HG03064 (cell line): ENCODE results near the gene PDK1.
"Not testable (repeated sequence)": the region's sequence is repeated elsewhere in the genome, so short reads cannot be mapped to it uniquely, and the experiment has no call there.

Experiments
- ATAC-seq: cut with Tn5 transposase; IDR thresholded peaks from one replicate; pipeline ENCODE4 v1.9.1; 2021; ENCODE audit warnings: low read depth; ENCODE audit not compliant: unreplicated experiment

PDK1 gene

DNA sequence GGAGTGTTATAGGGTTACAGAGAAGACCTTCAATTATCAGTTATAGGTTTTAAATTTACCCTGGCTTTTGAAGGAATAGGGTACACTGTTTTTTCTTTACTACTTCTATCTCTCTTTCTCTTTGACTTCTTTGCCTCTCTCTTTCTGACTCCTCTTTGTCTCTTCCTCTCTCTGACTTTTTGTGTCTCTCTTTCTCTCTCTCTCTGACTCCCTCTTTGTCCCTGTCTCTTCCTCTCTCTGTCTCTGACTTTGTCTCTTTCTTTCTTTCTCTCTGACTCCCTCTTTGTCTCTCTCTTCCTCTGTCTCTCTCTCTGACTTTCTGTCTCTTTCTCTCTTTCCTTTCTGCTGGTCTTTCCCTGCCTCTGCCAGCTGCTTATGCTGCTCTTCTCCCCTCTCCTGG lies 36.3 kb downstream of the PDK1 start:
- not testable (repeated sequence) for ATAC-seq

GRCh38 chr2:172596776-172597175 lies 40.9 kb downstream of the PDK1 start:
- ATAC-seq, result no peak

DNA sequence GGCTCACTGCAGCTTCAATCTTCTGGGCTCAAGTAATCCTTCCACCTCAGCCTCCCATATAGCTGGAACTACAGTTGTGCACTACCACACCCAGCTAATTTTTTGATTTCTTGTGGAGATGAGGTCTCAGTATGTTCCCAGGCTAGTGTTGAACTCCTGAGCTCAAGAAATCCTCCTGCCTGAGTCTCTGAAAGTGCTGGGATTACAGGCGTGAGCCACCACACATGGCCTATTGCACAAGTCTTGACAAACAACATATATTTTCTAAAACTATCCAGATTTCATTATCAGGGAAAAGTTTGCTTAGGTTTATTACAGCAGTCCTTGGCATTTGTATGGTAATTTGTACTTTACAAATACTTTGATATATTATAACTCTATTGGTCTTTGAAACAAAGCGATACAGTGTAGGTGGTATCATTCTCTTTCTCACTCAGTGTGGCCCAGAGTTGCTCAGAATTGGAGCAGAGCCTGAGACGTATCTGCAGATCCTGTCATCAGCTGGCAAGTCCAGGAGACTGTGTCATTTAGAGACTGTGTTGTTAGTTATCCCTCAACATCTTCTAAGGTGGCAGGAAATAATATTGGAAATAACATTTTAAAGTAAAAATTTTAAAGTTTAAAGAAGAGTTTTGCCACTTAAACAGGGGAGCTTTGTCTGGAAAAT lies 41.4 kb downstream of the PDK1 start:
- no peak for ATAC-seq

GRCh38 chr2:172599947-172600346 lies 44.1 kb downstream of the PDK1 start:
- no peak for ATAC-seq

DNA sequence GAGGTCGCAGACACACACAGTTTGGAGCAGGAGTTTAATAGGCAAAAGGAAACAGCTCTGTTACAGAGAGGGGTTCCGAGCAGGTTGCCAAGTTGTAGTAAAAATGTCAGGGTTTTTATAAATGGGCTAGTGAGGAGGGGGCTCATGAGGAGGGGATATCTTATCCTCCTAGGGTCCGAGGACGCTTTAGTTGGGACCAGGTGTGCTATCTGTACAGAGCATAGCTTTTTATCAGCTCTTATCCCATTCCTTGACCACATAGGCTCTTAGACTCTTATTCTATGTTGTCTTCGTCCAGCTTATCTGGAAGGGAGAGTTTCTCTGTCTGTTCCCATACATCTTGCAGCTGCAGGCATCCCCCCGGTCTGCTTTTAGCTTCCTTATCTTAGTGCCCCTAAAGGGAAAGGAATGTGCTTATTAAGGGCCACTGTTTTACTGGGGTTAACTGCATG lies 44.7 kb downstream of the PDK1 start:
- ATAC-seq, result no peak

DNA sequence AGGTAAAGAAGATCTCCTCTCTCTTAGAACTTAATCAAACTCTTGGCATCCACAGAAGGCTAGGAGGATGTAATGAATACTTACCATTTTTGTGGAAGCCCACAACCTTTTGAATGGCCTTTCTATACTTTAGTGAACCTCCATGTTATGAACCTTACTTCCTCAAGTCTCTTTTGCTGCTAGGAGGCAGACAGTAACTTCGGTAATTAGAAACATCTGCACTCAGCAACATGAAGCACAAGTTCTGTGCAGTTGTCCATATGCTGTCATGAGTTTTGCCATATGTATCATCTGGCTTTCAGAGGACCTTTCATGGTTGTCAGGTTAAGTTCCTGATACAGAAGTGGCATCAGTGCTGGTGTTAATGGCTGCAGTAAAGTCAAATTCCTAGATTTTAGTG lies 50.4 kb downstream of the PDK1 start:
- ATAC-seq, result no peak

DNA sequence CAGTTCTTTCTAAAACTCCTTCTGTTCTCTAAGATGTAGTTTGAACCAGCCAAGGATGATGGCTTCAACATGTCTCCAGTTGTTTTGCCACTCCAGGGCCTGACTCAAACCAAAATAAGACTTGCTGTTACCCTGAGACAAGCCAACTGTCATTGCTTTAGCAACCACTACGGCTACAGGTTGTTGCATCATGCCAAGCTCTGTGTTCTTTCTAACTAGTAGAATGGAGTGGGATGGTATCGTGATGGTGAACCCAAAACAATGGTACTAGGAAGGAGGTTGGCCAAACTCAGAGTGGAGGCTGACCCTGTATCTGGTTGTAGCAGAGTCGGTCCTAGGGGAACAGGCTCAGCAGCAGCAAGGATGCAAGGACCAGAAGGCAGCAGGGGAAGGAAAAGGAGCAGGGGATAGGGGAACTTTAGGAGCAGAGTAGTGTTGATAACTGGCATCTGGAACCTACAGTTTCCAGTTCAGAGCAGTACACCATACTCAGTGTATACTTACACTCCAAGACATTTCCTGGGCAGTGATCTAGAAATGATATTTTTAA lies 51.6 kb downstream of the PDK1 start:
- ATAC-seq, result no peak

- ATAC-seq, result no peak
These were observed 53.6 kb downstream of the PDK1 start for GRCh38 chr2:172609488-172609887.

DNA sequence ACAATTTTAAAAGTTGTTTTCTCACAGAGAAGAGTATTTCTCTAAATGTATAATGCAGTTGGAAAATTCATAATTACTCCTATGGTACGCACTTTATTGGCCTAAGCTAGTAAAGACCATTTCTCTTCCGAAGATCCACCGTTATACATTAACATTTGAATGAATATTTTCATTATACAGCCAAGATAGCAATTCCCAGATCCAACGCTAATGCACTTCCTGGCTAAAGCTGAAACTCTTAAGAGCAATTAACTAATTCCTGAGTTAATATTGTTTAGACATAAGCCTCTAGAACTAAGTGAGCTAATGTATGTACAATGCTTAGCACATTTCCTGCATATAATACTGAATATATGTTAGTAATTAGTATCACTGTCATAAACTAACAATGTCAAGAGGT lies 56.2 kb downstream of the PDK1 start:
- ATAC-seq, result no peak

GRCh38 chr2:172613040-172613439 lies 57.1 kb downstream of the PDK1 start:
- ATAC-seq, result no peak

- ATAC-seq, result no peak
These were observed 57.8 kb downstream of the PDK1 start for GRCh38 chr2:172613615-172614231.

DNA sequence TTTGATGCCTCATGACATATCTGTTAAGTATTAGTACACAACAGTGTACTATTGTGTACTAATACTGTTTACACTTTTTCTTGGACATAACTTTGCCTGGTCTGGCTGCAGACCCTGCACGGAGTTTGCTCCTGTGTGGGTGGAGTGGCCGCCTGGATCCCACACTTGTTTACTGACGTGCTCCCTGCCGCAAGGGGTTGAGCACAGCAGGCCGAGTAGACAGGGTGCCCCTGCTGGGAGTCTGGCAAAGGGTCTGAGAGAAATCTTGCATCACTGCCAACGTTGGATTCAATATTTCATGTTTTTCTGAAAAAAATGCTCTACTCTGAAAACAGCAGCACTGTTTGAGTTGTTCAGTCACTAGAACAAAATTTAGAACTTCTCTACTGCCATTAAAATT lies 59.0 kb downstream of the PDK1 start:
- ATAC-seq, result no peak

DNA sequence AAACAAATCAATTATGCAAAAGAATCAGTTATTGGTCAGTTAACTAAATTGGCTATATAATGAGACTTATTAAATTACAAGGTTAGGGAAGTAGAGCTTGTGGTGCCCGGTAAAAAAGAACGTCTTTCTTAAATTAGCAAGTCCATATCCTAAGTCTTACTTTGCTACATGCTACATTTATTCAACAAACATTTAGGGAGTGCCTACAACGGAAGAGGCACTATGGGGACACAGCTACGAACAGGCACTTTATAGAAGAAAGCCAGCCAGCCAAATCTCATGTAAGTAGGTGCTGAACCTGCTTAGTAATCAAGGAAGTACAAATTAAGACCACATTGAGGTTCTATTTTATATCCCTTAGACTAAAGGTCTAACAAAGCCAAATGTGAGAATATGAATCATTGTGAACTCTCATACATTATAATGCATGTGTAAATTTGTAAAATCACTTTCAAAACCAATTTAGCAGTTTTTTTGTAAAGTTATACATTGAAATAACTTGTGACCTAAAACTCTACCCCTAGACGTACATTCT lies 59.9 kb downstream of the PDK1 start:
- ATAC-seq, result no peak

- no peak for ATAC-seq
These were observed 61.2 kb downstream of the PDK1 start for GRCh38 chr2:172617115-172617514.

DNA sequence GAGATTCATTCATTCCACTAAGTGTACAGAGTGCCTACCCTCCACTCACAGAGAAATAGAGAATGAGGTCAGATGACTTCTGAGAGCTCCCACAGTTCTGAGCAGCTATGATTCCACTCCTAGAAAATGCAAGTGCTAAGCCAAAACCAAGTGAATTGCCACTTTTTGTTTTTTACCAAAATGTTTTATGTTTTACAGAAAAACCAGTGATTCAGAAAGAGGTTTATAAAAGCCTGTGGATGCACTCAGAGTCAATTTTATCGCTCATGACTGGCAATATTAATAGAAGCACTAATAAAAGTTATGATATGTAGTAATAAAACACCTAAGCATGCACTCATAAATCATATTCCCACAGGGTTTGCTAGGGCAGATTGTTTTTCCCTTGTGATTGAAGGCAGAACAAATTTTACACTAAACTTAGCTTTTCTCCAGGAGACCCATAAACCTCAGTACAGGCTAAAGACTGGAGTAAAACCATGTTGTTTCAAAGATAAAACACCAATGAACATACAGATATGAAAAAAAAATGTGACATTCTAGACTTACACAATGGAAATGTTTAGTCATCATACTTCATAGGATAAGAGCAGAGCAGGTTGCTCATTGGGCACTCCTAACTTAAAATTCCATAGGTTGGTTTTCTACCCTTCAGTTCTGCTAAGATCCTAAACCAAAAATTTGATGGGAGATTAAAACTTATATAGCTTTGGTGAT lies 67.5 kb downstream of the PDK1 start:
- ATAC-seq, result no peak

DNA sequence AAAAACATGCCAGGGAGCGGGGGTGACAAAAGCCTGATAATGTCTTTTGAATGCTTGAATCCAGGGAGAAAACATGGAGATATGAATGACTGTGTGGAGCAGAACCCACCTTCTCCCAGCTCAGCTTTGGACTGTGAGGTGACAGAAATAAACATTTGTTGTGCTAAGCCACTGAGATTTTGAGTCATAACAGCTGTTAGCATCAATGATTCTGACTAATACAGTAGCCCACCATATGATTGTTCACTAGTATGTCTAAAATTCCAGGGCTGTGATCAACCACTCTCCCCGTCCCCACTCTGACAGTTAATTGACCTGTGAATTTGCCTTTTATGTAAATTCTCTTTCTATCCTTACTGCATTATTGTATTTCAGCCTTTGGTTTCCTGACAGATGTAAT lies 69.1 kb downstream of the PDK1 start:
- no peak for ATAC-seq

- ATAC-seq, result no peak
These were observed 71.3 kb downstream of the PDK1 start for GRCh38 chr2:172627181-172627580.

- ATAC-seq, result no peak
These were observed 72.2 kb downstream of the PDK1 start for GRCh38 chr2:172628085-172628484.

DNA sequence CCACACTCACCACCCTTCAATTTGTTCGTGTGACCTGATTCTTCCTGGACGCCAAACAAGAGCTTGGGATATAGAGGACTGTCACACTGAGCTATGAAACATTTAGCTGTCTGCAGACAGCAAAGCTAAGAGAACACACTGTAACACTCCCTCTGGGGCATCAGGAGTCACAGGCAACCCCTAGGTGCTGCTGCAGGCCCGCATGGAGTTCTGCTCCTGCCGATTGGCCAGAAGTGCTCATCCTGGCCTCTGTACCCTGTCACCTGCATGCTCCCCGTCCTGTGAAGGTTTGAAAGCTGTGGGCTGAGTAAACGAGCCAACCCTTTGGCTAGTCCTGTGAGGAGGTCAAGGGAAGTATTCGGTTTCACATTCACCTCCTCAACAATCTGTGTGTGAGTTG lies 73.7 kb downstream of the PDK1 start:
- no peak for ATAC-seq

- ATAC-seq, result no peak
These were observed 74.3 kb downstream of the PDK1 start for GRCh38 chr2:172630181-172630580.

DNA sequence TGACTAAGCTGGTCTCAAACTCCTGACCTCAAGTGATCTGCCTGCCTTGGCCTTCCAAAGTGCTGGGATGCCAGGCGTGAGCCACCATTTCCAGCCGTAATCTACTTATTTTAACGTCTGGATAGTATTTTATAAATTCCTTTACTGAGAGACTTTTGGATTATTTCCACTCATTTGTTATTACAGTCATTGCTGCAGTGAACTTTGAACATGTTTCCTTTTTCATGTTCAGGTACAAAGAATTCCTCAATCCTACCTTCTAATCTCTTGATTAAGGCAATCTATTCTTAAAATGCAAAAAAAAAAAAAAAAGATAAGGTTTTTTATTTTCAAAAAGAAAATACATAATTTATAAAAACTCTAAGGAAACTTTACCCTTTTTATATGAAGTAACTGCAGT lies 78.6 kb downstream of the PDK1 start:
- ATAC-seq, result no peak
